Hematopoietic multipotent progenitor cell treated with erythropoietin and hydrocortisone succinate and interleukin-3 and kit ligand, for 4 days (in vitro differentiated cells): ENCODE results near the gene THRA.
A peak's percentile ranks its signal among the peaks of the same experiment; 100 is the strongest.

Experiments
- DNase-seq: peaks from one replicate; pipeline ENCODE4 v3.0.0-alpha.2; 2015

THRA gene

DNA sequence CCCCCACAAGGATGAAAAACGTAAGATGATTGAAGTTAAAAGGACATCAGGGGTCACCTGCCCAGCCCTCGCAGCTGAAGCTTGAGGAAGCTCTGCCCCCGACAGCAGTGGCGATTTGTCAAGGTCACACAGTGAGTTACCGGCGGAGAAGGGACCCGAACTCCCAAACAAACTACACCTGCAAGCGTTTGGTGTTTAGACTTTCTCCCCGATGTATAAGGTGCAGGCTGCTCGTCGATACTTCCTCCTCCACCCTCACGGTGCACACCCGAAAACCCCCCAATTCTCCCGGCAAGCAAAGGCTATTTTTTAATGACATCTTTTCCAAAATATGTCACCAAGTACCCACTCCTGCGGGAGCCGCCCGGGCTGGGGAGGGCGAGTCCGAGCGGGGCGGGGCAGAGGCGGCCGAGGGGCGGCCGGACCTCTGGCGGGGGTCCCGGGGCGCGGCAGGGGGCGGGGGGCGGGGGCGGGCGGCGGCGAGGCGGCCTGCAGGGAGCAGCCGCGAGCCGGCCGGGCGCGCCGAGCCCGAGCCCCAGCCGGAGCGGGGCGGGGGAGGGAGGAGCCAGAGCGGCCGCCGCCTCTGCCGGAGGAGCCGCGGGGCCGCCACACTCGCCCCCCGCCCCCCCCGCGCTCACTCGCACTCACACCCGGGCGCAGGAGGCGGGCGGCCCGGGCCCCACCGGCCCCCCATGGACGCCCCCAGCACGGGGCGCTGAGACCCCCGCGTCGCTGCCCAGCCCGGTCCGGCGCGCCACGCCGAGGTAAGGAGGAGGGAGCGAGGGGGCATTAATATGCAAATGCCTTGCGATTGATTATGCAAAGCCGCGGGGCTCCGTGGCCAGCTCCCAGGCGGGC, at the start of gene THRA:
Gene THRA, plus strand, starts transcription at position 637 of the 858 bp plus-strand sequence. CDS start 11,524 bp downstream, outside the sequence.
- peak; percentile 87 for DNase-seq

GRCh38 chr17:40014375-40014980, 48.3 kb upstream of the THRA start:
- no peak for DNase-seq

- DNase-seq = peak; percentile 20
Measured at GRCh38 chr17:40015005-40015997, 47.5 kb upstream of the THRA start, which contains the start of gene CSF3. Gene CSF3, plus strand, starts transcription at chr17:40015440. Its CDS starts 35 bp downstream, at chr17:40015475.

DNA sequence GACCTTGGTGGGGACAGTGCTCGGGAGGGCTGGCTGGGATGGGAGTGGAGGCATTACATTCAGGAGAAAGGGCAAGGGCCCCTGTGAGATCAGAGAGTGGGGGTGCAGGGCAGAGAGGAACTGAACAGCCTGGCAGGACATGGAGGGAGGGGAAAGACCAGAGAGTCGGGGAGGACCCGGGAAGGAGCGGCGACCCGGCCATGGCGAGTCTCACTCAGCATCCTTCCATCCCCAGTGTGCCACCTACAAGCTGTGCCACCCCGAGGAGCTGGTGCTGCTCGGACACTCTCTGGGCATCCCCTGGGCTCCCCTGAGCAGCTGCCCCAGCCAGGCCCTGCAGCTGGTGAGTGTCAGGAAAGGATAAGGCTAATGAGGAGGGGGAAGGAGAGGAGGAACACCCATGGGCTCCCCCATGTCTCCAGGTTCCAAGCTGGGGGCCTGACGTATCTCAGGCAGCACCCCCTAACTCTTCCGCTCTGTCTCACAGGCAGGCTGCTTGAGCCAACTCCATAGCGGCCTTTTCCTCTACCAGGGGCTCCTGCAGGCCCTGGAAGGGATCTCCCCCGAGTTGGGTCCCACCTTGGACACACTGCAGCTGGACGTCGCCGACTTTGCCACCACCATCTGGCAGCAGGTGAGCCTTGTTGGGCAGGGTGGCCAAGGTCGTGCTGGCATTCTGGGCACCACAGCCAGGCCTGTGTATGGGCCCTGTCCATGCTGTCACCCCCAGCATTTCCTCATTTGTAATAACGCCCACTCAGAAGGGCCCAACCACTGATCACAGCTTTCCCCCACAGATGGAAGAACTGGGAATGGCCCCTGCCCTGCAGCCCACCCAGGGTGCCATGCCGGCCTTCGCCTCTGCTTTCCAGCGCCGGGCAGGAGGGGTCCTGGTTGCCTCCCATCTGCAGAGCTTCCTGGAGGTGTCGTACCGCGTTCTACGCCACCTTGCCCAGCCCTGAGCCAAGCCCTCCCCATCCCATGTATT, 46.5 kb upstream of the THRA start:
- no peak for DNase-seq

DNA sequence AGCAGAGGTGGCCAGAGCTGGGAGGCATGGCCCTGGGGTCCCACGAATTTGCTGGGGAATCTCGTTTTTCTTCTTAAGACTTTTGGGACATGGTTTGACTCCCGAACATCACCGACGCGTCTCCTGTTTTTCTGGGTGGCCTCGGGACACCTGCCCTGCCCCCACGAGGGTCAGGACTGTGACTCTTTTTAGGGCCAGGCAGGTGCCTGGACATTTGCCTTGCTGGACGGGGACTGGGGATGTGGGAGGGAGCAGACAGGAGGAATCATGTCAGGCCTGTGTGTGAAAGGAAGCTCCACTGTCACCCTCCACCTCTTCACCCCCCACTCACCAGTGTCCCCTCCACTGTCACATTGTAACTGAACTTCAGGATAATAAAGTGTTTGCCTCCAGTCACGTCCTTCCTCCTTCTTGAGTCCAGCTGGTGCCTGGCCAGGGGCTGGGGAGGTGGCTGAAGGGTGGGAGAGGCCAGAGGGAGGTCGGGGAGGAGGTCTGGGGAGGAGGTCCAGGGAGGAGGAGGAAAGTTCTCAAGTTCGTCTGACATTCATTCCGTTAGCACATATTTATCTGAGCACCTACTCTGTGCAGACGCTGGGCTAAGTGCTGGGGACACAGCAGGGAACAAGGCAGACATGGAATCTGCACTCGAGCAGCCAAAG, 45.2 kb upstream of the THRA start:
- DNase-seq = no peak

DNA sequence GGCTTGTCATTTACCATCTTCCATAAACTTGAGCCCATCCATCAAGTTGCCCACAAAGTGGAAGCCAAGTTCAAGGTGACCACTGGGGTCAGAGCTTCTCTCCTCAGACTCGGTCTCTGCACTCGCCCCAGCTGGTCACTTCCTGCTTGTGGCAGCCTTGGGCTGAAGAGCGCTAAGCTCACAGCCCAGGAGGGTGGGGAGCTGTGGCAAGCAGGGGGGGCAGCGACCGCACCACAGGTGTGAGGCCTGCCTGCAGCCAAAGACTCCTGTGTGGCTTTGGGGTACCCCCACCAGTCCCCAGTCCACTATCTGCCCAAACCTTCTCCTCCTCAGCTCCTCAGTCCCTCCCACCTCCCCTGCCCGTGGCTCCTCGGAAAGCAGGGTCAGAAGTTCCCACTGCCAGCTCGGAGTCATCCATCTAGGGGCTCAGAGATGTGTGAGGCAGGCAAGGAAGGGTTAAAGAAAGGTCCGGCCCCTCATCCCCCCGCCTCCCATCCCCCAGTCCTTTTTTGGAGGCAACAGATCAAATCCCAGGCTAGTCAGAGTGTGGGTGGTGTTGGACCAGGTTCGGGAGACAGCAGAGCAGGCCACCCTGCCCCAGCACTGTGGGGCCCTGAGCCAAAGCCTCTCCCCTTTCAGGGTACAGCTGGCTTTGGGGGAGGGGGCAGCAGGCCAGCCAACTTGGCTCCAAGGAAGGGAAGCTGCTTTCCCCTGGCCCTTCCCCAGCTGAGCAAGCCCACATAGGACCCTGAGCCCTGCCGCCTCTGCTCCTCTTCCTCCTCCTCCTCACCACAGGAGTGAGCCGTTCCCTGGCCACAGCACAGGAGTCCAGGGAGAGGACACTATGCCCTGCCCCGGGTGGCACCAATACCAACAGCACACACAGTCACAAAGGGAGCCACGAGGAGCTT, 44.3 kb upstream of the THRA start:
- no peak for DNase-seq

DNA sequence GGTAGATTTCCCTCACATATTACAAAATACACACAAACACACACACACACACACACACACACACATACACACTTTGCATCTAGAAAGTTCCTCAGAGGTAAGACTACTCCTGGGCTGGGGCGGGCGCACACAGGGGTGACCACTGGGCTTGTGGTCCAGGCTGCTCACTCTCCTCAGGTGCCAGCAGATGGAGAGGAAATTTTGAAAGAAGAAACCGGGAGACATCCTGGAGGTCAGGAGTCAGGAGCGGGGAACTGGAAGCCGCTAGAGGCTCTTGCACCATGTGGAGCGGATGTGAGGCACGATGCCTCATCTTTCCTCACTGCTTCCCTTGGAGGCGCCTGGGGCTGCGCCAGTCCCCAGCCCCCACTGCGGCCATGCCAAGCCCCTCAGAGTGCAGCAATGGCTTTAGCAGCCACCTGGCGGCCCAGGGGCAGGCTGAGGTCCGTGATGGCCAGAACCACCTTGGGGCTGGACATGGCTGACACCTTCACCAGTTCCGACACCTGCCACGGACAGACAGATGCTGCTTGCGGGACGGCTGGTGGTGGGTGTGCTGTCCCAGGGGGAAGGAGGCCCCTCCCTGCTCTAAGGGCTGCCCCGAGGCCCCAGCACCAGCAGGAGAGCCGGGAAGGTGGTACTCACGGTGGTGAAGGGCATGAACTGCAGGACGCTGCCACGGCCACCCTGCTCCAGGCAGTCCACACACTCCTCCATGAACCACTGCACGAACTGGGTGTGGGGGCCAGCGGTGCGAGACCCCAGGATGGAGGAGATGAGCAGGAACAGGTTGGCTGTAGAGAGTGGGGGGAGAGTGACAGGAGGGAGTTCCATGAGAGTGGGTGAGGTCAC, 43.4 kb upstream of the THRA start:
- DNase-seq = no peak

DNA sequence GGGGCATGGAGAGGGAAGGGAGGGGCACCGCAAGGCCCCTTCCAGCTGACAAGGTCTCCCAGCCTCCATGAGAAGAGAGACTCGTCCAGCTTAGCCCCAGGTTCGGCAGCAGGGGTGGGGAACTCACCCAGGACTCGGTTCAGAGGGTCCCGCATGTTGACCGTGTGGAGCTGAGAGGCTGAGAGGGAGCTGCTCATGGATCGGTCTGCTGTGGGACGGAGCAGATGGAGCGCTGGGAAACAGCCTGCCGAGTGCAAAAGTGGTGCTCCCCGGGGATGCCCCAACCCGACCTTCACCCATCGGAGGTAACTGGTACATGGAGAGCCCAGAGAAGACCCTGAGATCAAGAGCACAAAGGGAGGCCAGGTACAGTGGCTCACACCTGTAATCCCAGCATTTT, 42.6 kb upstream of the THRA start:
- DNase-seq = no peak

DNA sequence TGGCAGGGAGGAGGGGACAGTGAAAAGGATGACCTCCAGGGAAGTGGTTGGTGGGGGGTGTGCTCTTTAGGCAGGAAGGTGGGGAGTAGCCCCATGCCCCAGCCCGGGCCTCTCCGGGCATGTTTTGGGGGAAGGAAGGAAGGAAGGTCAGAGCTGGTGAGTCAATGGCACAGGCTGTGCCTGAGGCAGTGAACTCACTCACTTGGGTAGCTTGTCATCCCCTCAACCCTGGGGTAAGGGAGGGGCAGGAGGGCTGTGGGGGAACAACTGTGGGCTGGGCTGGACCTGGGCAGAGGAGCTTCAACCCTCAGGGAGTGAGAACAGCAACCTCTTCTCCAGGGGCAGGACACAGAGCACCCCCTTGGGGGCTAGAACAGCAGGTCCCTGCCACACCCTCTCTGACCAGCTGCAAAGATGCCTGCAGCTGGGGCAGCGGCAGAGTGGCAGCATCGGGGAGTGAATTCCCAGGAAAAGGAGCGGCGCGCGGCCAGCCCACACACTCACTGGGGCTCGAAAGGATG, 41.3 kb upstream of the THRA start:
- DNase-seq = no peak

DNA sequence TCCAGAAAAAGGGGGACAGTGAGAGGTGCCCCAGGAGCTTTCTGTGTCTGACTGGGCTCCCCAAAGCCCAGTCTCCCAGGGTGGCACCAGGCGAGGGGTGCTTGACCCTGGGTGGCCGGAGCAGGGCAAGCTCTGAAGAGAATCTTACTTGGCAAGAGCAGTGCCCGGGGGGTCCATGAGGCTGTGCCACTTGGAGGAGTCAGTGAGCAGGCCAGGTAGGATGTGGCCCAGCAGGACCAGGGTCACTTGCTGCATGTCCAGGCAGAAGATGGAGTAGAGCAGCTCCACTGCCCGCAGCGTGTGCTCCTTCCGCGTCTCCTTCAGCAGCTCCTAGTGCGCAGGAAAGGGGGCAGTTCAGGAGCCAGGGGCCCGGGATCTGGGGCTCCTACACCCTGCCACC, 40.3 kb upstream of the THRA start:
- no peak for DNase-seq

DNA sequence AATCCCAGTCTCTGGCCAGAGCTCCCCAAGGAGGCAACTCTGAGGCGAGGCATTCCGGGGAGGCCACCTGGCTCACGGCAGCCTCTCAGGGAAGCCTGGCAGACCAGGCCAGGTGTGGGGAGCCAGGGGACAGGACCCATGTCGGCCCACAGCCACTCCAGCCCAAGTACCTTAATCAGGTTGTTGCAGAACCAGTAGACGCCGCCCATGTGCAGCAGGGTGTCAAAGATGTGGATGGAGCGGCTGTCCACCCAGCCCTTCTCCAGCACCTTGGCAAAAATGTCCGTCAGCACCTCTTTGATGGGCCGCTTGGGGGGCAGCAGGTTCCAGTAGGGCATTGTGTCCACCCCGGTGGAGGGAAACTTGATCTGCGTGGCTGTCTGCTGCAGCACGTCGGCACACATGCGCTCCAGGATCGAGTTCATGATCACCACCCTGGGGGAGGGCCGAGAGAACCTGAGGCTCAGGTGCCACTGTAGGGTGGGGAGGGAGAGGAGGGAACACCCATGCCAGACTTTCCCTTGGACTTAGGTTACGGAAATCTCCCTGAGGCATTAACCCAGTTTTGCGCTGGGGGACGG, 39.7 kb upstream of the THRA start:
- DNase-seq = no peak

- no peak for DNase-seq
Measured at GRCh38 chr17:40023590-40024292, 39.0 kb upstream of the THRA start.

DNA sequence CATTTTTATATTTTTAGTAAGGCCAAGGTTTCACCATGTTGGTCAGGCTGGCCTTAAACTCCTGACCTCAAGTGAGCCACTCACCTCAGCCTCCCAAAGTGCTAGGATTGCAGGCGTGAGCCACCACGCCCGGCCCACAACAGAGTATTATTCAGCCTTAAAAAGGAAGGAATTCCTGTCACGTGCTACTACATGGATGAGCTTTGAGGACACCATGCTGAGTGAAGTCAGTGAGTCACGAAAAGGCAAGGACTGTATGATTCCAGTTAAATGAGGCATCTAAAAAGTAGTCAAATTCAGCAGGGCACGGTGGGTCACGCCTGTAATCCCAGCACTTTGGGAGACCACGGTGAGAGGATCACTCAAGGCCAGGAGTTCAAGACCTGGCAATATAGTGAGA, 37.9 kb upstream of the THRA start:
- no peak for DNase-seq

DNA sequence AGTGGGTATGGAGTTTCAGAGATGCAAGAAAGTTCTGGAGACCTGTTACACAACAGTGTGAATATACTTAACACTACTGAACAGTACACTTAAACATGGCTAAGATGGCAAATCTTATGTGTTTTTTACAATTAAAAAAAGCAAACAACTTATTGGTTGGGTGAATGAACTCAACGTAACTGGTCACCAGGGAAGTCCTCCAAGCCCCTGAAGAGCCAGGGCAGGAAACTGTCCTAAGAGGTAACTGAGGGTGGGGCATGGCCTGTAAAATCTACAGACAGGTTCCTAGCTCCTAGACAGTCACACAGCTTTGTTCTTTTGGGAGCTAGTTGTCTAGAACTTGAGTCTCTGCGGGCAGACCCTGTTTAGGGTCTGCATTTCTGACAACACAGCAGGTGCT, 37.2 kb upstream of the THRA start:
- DNase-seq = no peak

- no peak for DNase-seq
Measured at GRCh38 chr17:40025991-40026815, 36.6 kb upstream of the THRA start.

GRCh38 chr17:40026816-40027613, 35.8 kb upstream of the THRA start:
- peak; percentile 92 for DNase-seq
